Neural progenitor cell (in vitro differentiated cells): ENCODE measurements around the gene TCF4.

Source experiments
- EZH2 ChIP-seq: fragments of 200-600 bp; sonication (generic); IDR thresholded peaks from 2 replicates; pipeline ENCODE4 v1.6.1; 2017; ENCODE audit warnings: antibody characterized with exemption, mild to moderate bottlenecking, moderate library complexity
- TF ChIP-seq, protein P1 (sequence below): fragments of 200-600 bp; sonication (generic); IDR thresholded peaks from 2 replicates; pipeline ENCODE4 v1.5.1; 2017; ENCODE audit warnings: antibody characterized with exemption, mild to moderate bottlenecking

GRCh38 chr18:55499526-55499925 is 88.5 kb downstream of the TCF4 start:
- TF ChIP-seq, protein P1, sequence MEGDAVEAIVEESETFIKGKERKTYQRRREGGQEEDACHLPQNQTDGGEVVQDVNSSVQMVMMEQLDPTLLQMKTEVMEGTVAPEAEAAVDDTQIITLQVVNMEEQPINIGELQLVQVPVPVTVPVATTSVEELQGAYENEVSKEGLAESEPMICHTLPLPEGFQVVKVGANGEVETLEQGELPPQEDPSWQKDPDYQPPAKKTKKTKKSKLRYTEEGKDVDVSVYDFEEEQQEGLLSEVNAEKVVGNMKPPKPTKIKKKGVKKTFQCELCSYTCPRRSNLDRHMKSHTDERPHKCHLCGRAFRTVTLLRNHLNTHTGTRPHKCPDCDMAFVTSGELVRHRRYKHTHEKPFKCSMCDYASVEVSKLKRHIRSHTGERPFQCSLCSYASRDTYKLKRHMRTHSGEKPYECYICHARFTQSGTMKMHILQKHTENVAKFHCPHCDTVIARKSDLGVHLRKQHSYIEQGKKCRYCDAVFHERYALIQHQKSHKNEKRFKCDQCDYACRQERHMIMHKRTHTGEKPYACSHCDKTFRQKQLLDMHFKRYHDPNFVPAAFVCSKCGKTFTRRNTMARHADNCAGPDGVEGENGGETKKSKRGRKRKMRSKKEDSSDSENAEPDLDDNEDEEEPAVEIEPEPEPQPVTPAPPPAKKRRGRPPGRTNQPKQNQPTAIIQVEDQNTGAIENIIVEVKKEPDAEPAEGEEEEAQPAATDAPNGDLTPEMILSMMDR: no peak
- no peak for TF ChIP-seq EZH2
